K562 (cell line): ENCODE data around the gene ZBTB38. TPM values are rescaled to one million over a fixed set of nuclear protein-coding genes. Genes with fewer than 3 reads are reported as not detected.

Experiments
- DPF2 ChIP-seq: fragments of 450-650 bp; IDR thresholded peaks from 2 replicates; pipeline ENCODE4 v1.6.1; 2016
- EP300 ChIP-seq: IDR thresholded peaks from 2 replicates; pipeline ENCODE4 v1.6.1; 2012; ENCODE audit warnings: low read length, improper control_type of control experiment
- JUND ChIP-seq, 2 experiments: IDR thresholded peaks; 2 replicates in 1 of 2; 3 replicates in 1 of 2; pipeline ENCODE4 v1.6.1; 2011; ENCODE audit warnings: borderline replicate concordance in 2 of 2, low read depth in 2 of 2, low read length in 2 of 2, improper control_type of control experiment in 1 of 2, missing biosample characterization in 1 of 2, missing genetic modification characterization in 1 of 2, missing genetic modification reagents in 1 of 2
- MEIS2 ChIP-seq: fragments of 450-650 bp; IDR thresholded peaks from 2 replicates; pipeline ENCODE4 v1.6.1; 2014; ENCODE audit warnings: mild to moderate bottlenecking; ENCODE audit not compliant: partially characterized antibody
- NFXL1 ChIP-seq: fragments of 450-650 bp; formaldehyde crosslinking; IDR thresholded peaks from 2 replicates; pipeline ENCODE4 v1.4.0; 2021; ENCODE audit warnings: mild to moderate bottlenecking
- NR3C1 ChIP-seq: sonication (generic); formaldehyde crosslinking; IDR thresholded peaks from 2 replicates; pipeline ENCODE4 v1.8.1; 2022; ENCODE audit warnings: missing genetic modification reagents
- RBM25 ChIP-seq: fragments of 200-400 bp; formaldehyde crosslinking; IDR thresholded peaks from 2 replicates; pipeline ENCODE4 v1.6.1; 2018; ENCODE audit warnings: low read length, low read depth, moderate library complexity; ENCODE audit not compliant: severe bottlenecking
- ZFX ChIP-seq: sonication (generic); formaldehyde crosslinking; IDR thresholded peaks from 2 replicates; pipeline ENCODE4 v1.8.0; 2022; ENCODE audit warnings: mild to moderate bottlenecking, missing genetic modification reagents, moderate library complexity
- ZNF212 ChIP-seq: fragments of 450-650 bp; formaldehyde crosslinking; IDR thresholded peaks from 2 replicates; pipeline ENCODE4 v1.4.0; 2020; ENCODE audit warnings: mild to moderate bottlenecking
- polyA plus RNA-seq, 8 experiments: library from polyadenylated mRNA; depleted of rRNA in 4 of 8; stranded (reverse) in 5 of 8; unstranded in 3 of 8; fragments of >200 nt; fragmentation: Nextera tagmentation in 2 of 8; fragmentation: Illumina TruSeq in 1 of 8; extraction: Ambion mirVana in 2 of 8; extraction: Trizol in 1 of 8; gene quantifications; 2 replicates each; pipeline versions ENCODE4 v1.2.1 to v1.2.3, GENCODE V29; 2011 to 2014; ENCODE audit warnings: inconsistent platforms in 1 of 8, missing spikeins in 1 of 8
- total RNA-seq, 7 experiments: library from RNA; depleted of rRNA in 6 of 7; stranded (reverse); fragments of >200 nt in 6 of 7; fragmentation: Illumina TruSeq in 2 of 7; extraction: Trizol in 2 of 7; gene quantifications; 2 replicates each; pipeline versions ENCODE4 v1.2.1 to v1.2.3, GENCODE V29; 2011 to 2021; ENCODE audit warnings: low replicate concordance in 1 of 7
- TF ChIP-seq, protein P1 (sequence below): fragments of 250-450 bp; sonication (Bioruptor Pico); IDR thresholded peaks from 2 replicates; pipeline ENCODE4 v1.8.0; 2022; ENCODE audit warnings: inconsistent platforms, mild to moderate bottlenecking, moderate library complexity, borderline replicate concordance
- TF ChIP-seq, protein P2 (sequence below): sonication (generic); formaldehyde crosslinking; IDR thresholded peaks from 2 replicates; pipeline ENCODE4 v1.8.1; 2023; ENCODE audit warnings: mild to moderate bottlenecking, missing genetic modification reagents
- TF ChIP-seq, protein P3 (sequence below): sonication (generic); formaldehyde crosslinking; IDR thresholded peaks from 2 replicates; pipeline ENCODE4 v1.8.1; 2023; ENCODE audit warnings: mild to moderate bottlenecking, missing genetic modification reagents

ZBTB38 gene
- total and polyA plus RNA-seq, 9 of the 15 experiments (the other 6 are each of a cell fraction or from before 2014, with no cell fraction given), result 12.1 to 39.4 (median 22.9) TPM

DNA sequence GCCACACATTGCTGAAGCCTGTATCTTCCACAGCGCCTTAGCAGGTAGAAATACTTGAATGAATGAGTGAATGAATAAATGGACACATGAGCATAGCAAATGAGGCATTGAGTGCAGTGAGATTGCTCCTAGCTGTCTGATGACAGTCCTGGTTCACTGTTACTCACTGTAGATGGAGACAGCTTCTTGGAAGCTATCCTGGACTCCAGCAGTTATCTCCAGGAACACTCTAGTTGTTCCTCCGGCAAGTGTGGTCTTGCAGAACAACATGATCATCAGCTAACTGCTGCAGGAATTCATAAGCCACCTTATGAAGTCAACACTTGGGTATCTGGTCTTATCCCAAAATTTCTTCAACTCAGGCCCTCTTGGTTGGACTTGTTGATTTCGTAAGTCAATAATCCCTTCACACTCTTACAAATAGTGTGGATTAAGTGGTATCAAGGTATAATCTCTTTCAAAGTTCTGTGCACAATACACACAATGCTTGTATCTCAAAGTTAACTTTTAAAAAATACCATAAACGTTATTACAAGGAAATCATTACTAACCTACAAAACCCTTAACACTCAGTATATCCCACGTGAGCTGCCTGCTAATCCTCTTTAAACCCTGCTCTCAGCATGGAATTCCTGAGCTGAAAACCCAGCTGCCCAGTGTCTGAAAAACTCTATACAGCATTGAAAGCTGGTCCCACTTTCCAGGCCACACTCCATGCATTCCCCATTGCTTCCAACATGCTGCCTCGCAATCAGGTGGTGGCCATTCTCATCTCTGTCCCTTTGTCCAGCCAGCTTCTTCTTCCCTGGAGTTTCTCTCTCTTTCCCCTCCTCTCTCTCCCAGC is 14.4 kb upstream of the ZBTB38 start (continued):
- TF ChIP-seq NR3C1 (CRISPR knock-in tag) (no peak), NFXL1 (CRISPR knock-in tag) (no peak), MEIS2 (no peak), RBM25 (no peak), EP300 (peak; percentile 30; the same call in 1 of the 2 replicates), JUND (IDR thresholded peaks at IDR 0.05; ENCODE audit: borderline replicate concordance, low read depth, low read length) (peak; percentile 34; the same call in 1 of the 2 replicates), JUND (tag; IDR thresholded peaks at IDR 0.05; ENCODE audit: borderline replicate concordance, low read depth, low read length) (peak; percentile 40; the same call in 1 of the 3 replicates), ZNF212 (CRISPR knock-in tag) (no peak), DPF2 (no peak), ZFX (no peak)
- TF ChIP-seq, protein P1, sequence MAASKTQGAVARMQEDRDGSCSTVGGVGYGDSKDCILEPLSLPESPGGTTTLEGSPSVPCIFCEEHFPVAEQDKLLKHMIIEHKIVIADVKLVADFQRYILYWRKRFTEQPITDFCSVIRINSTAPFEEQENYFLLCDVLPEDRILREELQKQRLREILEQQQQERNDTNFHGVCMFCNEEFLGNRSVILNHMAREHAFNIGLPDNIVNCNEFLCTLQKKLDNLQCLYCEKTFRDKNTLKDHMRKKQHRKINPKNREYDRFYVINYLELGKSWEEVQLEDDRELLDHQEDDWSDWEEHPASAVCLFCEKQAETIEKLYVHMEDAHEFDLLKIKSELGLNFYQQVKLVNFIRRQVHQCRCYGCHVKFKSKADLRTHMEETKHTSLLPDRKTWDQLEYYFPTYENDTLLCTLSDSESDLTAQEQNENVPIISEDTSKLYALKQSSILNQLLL, result no peak
- TF ChIP-seq, protein P2, sequence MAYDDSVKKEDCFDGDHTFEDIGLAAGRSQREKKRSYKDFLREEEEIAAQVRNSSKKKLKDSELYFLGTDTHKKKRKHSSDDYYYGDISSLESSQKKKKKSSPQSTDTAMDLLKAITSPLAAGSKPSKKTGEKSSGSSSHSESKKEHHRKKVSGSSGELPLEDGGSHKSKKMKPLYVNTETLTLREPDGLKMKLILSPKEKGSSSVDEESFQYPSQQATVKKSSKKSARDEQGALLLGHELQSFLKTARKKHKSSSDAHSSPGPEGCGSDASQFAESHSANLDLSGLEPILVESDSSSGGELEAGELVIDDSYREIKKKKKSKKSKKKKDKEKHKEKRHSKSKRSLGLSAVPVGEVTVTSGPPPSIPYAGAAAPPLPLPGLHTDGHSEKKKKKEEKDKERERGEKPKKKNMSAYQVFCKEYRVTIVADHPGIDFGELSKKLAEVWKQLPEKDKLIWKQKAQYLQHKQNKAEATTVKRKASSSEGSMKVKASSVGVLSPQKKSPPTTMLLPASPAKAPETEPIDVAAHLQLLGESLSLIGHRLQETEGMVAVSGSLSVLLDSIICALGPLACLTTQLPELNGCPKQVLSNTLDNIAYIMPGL (CRISPR knock-in tag), result no peak
- TF ChIP-seq, protein P3, sequence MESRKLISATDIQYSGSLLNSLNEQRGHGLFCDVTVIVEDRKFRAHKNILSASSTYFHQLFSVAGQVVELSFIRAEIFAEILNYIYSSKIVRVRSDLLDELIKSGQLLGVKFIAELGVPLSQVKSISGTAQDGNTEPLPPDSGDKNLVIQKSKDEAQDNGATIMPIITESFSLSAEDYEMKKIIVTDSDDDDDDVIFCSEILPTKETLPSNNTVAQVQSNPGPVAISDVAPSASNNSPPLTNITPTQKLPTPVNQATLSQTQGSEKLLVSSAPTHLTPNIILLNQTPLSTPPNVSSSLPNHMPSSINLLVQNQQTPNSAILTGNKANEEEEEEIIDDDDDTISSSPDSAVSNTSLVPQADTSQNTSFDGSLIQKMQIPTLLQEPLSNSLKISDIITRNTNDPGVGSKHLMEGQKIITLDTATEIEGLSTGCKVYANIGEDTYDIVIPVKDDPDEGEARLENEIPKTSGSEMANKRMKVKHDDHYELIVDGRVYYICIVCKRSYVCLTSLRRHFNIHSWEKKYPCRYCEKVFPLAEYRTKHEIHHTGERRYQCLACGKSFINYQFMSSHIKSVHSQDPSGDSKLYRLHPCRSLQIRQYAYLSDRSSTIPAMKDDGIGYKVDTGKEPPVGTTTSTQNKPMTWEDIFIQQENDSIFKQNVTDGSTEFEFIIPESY (CRISPR knock-in tag), result no peak
